Loucy (cell line): Measurements from ENCODE around the gene NAA38.

ENCODE experiments used
- EZH2phosphoT487 ChIP-seq: fragments of 200-600 bp; IDR thresholded peaks from 2 replicates; pipeline ENCODE4 v1.6.1; 2018; ENCODE audit warnings: antibody characterized with exemption, mild to moderate bottlenecking, moderate library complexity, borderline replicate concordance
- TF ChIP-seq, protein P1 (sequence below): fragments of 200-600 bp; sonication (generic); conservative IDR thresholded peaks from 2 replicates; pipeline ENCODE4 v1.5.1; 2014; ENCODE audit warnings: mild to moderate bottlenecking, antibody characterized with exemption, low read length

DNA sequence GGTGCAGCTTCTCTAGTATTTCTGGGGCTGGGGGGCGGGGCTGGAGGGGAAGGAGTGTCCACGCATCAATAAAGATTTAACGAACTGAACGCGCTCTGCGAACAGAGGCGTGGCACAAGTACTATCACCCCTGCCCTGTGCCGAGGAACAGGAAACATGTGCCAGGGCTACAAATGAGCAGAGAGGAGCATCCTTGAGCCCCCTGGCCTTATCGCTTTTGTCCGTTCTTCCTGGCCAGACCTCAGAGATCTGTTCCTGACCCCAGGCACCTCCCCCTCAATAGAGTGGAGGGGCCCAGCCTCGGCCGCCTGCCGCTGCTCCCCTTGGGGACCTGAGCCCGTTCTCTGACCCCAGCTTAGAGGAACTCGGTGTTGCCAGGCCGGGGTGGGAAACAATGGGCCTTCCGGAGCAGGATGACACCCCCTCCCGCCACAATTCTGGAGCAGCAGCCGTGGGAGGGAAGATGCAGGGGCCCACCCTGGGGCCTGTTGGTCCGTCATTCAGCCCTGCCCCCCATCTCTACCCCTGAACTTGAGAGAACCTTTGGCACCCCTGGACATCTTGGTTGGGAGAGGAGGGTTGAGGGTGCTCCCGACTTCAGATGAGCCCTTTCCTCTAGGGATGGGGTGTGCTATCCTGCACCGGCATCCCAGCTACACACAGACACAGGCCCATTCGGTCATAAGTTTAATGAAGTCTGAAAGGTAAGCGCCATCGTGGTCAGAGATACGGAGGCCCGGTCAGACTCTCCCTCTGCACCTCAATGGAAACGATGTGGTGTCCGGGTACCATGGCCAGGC is 1.1 kb downstream of the NAA38 start:
- TF ChIP-seq, protein P1, sequence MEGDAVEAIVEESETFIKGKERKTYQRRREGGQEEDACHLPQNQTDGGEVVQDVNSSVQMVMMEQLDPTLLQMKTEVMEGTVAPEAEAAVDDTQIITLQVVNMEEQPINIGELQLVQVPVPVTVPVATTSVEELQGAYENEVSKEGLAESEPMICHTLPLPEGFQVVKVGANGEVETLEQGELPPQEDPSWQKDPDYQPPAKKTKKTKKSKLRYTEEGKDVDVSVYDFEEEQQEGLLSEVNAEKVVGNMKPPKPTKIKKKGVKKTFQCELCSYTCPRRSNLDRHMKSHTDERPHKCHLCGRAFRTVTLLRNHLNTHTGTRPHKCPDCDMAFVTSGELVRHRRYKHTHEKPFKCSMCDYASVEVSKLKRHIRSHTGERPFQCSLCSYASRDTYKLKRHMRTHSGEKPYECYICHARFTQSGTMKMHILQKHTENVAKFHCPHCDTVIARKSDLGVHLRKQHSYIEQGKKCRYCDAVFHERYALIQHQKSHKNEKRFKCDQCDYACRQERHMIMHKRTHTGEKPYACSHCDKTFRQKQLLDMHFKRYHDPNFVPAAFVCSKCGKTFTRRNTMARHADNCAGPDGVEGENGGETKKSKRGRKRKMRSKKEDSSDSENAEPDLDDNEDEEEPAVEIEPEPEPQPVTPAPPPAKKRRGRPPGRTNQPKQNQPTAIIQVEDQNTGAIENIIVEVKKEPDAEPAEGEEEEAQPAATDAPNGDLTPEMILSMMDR = no peak
- TF ChIP-seq EZH2phosphoT487 = no peak
